ENCODE measurements around the gene LIX1L.

- TF ChIP-seq CTCF (conservative IDR thresholded peaks at IDR 0.05; ENCODE audit: low read length) (no peak), EZH2phosphoT487 (IDR thresholded peaks at IDR 0.05; ENCODE audit: borderline replicate concordance, low read depth, low read length) (no peak)
Observed at GRCh38 chr1:145987926-145988325, 30.1 kb upstream of the LIX1L start.

Measured in OCI-LY7 (cell line).